Esophagus muscularis mucosa (tissue), 4 donors: ENCODE measurements around the gene SLC23A3. TPM values are rescaled to one million over a fixed set of nuclear protein-coding genes. Genes with fewer than 3 reads are reported as not detected.

Experiments used
- DNase-seq: peaks from one replicate; pipeline ENCODE4 v3.0.0-alpha.2; 2017; ENCODE audit errors: extremely low spot score
- H3K27ac ChIP-seq, 4 donors: fragments of 200-600 bp; sonication (generic); replicated peaks in 1 of 4; 1 replicate in 3 of 4; 2 replicates in 1 of 4; pipeline ENCODE4 v1.5.1; 2016 to 2019; ENCODE audit warnings: mild to moderate bottlenecking in 1 of 4
- H3K27me3 ChIP-seq, 4 donors: fragments of 200-600 bp; sonication (generic); one replicate each; pipeline versions ENCODE4 v1.5.1 to v1.6.0; 2016 to 2019
- H3K36me3 ChIP-seq, 4 donors: fragments of 200-600 bp; sonication (generic); one replicate each; pipeline ENCODE4 v1.5.1; 2016 to 2019
- H3K4me1 ChIP-seq, 4 donors: fragments of 200-600 bp; sonication (generic); one replicate each; pipeline ENCODE4 v1.5.1; 2016 to 2019
- H3K4me3 ChIP-seq, 4 donors: fragments of 200-600 bp; sonication (generic); 1 replicate in 2 of 4; 2 replicates in 2 of 4; pipeline ENCODE4 v1.5.1; 2016 to 2019; ENCODE audit warnings: mild to moderate bottlenecking in 4 of 4, moderate library complexity in 1 of 4
- H3K9me3 ChIP-seq, 4 donors: fragments of 200-600 bp; sonication (generic); 1 replicate in 3 of 4; 2 replicates in 1 of 4; pipeline ENCODE4 v1.5.1; 2016 to 2019
- EP300 ChIP-seq: sonication (generic); formaldehyde crosslinking; IDR thresholded peaks from one replicate; pipeline ENCODE4 v1.6.1; 2017; ENCODE audit warnings: antibody characterized with exemption
- POLR2A ChIP-seq: fragments of 450-650 bp; IDR thresholded peaks from one replicate; pipeline ENCODE4 v1.6.1; 2017; ENCODE audit warnings: antibody characterized with exemption, moderate library complexity, mild to moderate bottlenecking, low read depth
- POLR2AphosphoS5 ChIP-seq, 2 donors: sonication (generic); formaldehyde crosslinking; IDR thresholded peaks; one replicate each; pipeline ENCODE4 v1.6.1; 2017; ENCODE audit warnings: antibody characterized with exemption in 2 of 2
- WGBS: methylation state at CpG from one replicate; pipeline ENCODE4 v1.1.5; 2018; 5-methylcytosine and 5-hydroxymethylcytosine counted together
- intact Hi-C: fragments of 100-400 bp; cut with DNase I; formaldehyde crosslinking; loops from one replicate; pipeline ENCODE4 v1.15.1; 2023
- total RNA-seq, 4 donors: library from RNA; depleted of rRNA; stranded (reverse); fragments of >200 nt; gene quantifications; one replicate each; pipeline versions ENCODE4 v1.1.0 to v1.2.1, GENCODE V29; 2016
- TF ChIP-seq, protein P1 (sequence below), 3 experiments: fragments of 200-600 bp in 2 of 3; fragments of 450-650 bp in 1 of 3; sonication (generic) in 2 of 3; IDR thresholded peaks; one replicate each; pipeline ENCODE4 v1.5.1; 2017 to 2019; ENCODE audit warnings: antibody characterized with exemption in 3 of 3, mild to moderate bottlenecking in 2 of 3, moderate library complexity in 1 of 3

SLC23A3 gene
- total RNA-seq, 4 donors from 2014 or later: 0.23 to 0.58 (median 0.37) TPM

DNA sequence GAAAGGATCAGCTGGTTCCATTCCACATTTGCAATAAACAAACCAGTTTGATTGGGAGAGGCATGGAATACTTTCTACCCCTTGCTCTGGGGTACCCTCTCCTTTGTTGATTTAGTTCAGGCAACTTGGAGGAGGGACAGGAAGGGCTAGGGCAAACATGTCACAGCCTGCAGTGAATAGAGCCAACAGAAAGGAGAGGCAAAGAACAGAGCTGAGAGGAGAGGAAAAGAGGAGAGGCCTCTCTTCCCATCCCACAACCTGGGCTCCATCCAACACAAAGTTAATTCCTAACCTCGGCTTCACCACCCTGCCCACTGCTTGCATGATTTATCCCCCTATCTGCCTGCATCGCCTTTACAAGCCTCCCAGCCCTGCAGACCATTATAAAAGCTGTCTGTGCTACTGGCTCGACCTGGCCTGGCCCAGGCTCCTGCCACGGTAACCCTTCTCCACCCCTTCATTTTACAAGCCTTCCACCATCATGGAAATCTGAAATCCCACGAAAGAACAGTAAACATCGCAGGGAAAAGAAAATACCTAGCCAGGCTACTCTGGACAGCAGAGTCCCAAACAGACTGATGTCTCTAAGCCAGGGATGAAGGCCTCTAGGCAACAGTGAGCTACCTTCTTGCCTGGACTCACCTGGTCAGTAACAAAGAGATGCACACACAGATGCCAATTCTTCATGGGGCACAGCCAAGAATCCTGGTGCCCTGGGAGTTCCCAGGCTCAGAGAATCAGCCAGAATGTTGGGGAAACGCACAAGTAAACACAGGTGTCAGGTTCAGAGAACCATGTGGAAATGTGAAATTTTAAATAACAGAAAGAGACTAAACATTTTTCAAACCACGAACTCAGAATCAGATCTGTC lies 52.8 kb downstream of the SLC23A3 start:
- Histone ChIP-seq H3K4me1 (no peaks in the 10 kb centered on the region), H3K27me3 (no peaks in the 10 kb centered on the region), H3K36me3 (no peaks in the 10 kb centered on the region), H3K27ac (no peak overlapping the region), H3K9me3 (no peaks in the 10 kb centered on the region), H3K4me3 (no peak overlapping the region)
- TF ChIP-seq, protein P1, sequence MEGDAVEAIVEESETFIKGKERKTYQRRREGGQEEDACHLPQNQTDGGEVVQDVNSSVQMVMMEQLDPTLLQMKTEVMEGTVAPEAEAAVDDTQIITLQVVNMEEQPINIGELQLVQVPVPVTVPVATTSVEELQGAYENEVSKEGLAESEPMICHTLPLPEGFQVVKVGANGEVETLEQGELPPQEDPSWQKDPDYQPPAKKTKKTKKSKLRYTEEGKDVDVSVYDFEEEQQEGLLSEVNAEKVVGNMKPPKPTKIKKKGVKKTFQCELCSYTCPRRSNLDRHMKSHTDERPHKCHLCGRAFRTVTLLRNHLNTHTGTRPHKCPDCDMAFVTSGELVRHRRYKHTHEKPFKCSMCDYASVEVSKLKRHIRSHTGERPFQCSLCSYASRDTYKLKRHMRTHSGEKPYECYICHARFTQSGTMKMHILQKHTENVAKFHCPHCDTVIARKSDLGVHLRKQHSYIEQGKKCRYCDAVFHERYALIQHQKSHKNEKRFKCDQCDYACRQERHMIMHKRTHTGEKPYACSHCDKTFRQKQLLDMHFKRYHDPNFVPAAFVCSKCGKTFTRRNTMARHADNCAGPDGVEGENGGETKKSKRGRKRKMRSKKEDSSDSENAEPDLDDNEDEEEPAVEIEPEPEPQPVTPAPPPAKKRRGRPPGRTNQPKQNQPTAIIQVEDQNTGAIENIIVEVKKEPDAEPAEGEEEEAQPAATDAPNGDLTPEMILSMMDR (IDR thresholded peaks at IDR 0.05): no peak
- TF ChIP-seq POLR2AphosphoS5 (IDR thresholded peaks at IDR 0.05) (no peak), POLR2A (no peak), EP300 (no peak)
- DNase-seq: no peak
- intact Hi-C loops: no loop called here
- WGBS: 90% methylated on average over 8 of the region's 8 CpGs

DNA sequence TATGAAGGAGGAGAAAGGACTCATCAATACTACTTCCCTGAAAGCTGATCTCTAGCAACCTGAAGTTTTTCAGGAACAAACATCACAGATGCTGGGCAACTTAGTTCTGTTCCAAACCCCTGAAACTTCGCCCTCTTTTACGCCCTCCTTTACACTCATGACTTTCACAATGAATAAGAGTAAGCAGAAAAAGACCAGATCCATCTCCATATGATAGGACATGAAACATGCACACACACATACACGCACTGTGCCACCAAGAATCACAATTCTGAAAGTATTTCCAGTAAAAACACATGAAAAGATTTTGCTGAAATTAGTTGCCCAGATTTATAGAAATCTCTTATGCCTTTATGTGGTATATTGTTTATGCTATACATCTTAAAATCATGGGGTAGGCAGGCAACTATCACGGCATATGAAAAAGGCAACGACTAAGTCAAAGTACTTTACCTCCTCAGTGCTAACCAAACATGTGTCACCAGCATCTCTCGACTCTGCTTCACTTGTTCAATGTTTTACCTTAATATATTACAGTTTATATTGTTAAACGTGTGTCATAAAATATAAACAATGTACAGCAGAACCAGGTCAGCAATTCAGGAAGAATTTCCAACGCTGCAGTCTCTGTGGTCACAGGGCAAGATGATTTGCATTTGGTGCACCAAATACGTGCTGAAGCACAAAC lies 57.0 kb downstream of the SLC23A3 start:
- Histone ChIP-seq H3K27ac (no peak overlapping the region), H3K4me1 (peaks cover 0 to 11% (median 6%) of the 10 kb centered on the region in 4 donors), H3K9me3 (no peaks in the 10 kb centered on the region), H3K4me3 (no peak overlapping the region), H3K27me3 (no peaks in the 10 kb centered on the region), H3K36me3 (no peaks in the 10 kb centered on the region)
- intact Hi-C loops: no loop called here
- TF ChIP-seq POLR2AphosphoS5 (IDR thresholded peaks at IDR 0.05) (no peak), POLR2A (no peak), EP300 (no peak)
- TF ChIP-seq, protein P1 (IDR thresholded peaks at IDR 0.05): no peak
- DNase-seq: no peak
- 74% methylated on average over 9 of the region's 9 CpGs for WGBS

DNA sequence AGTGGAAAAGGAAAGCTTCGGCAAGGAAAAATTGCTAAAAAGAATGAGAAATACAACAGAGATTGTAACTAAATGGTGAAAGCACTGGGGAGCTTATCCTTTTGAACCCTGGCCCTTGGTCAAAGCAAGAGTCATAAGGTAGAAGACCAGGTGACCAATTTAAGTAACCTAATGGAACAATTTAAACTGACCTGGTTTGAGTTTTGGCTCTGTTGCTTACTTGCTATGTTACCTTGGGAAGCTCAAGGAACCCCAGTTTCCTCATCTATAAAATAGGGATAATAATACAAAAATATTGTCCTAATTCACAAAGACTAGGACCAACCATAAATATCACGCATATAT lies 57.8 kb downstream of the SLC23A3 start:
- intact Hi-C loops: no loop called here
- Histone ChIP-seq H3K4me3 (no peak overlapping the region), H3K27ac (no peak overlapping the region), H3K36me3 (no peaks in the 10 kb centered on the region), H3K9me3 (no peaks in the 10 kb centered on the region), H3K4me1 (peaks cover 0 to 15% (median 6%) of the 10 kb centered on the region in 4 donors), H3K27me3 (no peaks in the 10 kb centered on the region)
- TF ChIP-seq EP300 (no peak), POLR2A (no peak)
- 96% methylated on average over 2 of the region's 2 CpGs for WGBS
- no peak for DNase-seq

Other genes with a start within 250 kb of the SLC23A3 start
- gene CDK5R2, start 210.4 kb downstream of the SLC23A3 start, total RNA-seq: under 1 TPM in 3 of 4 donors, not detected in 1; under 0.01 to 0.52 (median 0.33) TPM
- gene FEV, start 184.8 kb downstream of the SLC23A3 start, total RNA-seq: not detected
- gene CRYBA2, start 176.6 kb downstream of the SLC23A3 start, total RNA-seq: not detected
- gene CFAP65, start 128.5 kb downstream of the SLC23A3 start, total RNA-seq: not detected
- gene IHH, start 109.1 kb downstream of the SLC23A3 start, total RNA-seq: not detected
- gene NHEJ1, start 9.2 kb downstream of the SLC23A3 start, total RNA-seq: 10 to 100 TPM; 15.1 to 24.4 (median 17.8) TPM
- 10 to 100 TPM; 41.9 to 98.0 (median 61.9) TPM for gene CNPPD1, start 6.9 kb upstream of the SLC23A3 start, total RNA-seq
- 10 to 100 TPM; 44.0 to 69.3 (median 56.3) TPM for gene RETREG2, start 8.2 kb upstream of the SLC23A3 start, total RNA-seq
- 10 to 100 TPM; 27.0 to 50.1 (median 36.9) TPM for gene ZFAND2B, start 36.8 kb upstream of the SLC23A3 start, total RNA-seq
- gene ABCB6, start 48.9 kb upstream of the SLC23A3 start, total RNA-seq: 10 to 100 TPM; 17.4 to 27.3 (median 19.6) TPM
- gene ATG9A, start 59.6 kb upstream of the SLC23A3 start, total RNA-seq: 10 to 100 TPM; 41.5 to 75.3 (median 56.2) TPM
- gene ANKZF1, start 59.8 kb upstream of the SLC23A3 start, total RNA-seq: 10 to 100 TPM; 20.4 to 34.1 (median 27.6) TPM
- 1 to 10 TPM; 3.3 to 6.4 (median 5.6) TPM for gene GLB1L, start 75.4 kb upstream of the SLC23A3 start, total RNA-seq
- gene STK16, start 75.5 kb upstream of the SLC23A3 start, total RNA-seq: 10 to 100 TPM; 12.8 to 21.6 (median 16.7) TPM
- not detected for gene TUBA4B, start 83.2 kb upstream of the SLC23A3 start, total RNA-seq
- gene TUBA4A, start 83.9 kb upstream of the SLC23A3 start, total RNA-seq: 100 to 1,000 TPM in 1 of 4 donors, 10 to 100 TPM in 3; 44.2 to 132 (median 74.4) TPM
- gene DNAJB2, start 109.3 kb upstream of the SLC23A3 start, total RNA-seq: 10 to 100 TPM; 33.3 to 84.8 (median 50.7) TPM
- 1 to 10 TPM; 2.1 to 6.6 (median 4.1) TPM for gene PTPRN, start 139.4 kb upstream of the SLC23A3 start, total RNA-seq
- gene RESP18, start 162.7 kb upstream of the SLC23A3 start, total RNA-seq: not detected
- 100 to 1,000 TPM in 1 of 4 donors, 10 to 100 TPM in 3; 44.9 to 102 (median 61.6) TPM for gene DNPEP, start 217.9 kb upstream of the SLC23A3 start, total RNA-seq
- over 10,000 TPM; 19,781 to 23,770 (median 22,752) TPM for gene DES, start 248.3 kb upstream of the SLC23A3 start, total RNA-seq